Karpas-422 (cell line): ENCODE measurements around the gene SHANK3. TPM values are rescaled to one million over a fixed set of nuclear protein-coding genes. Genes with fewer than 3 reads are reported as not detected.

ENCODE experiments used
- DNase-seq: peaks from one replicate; pipeline ENCODE4 v3.0.0-alpha.2; 2015
- H2AFZ ChIP-seq: fragments of 200-600 bp; sonication (generic); 2 replicates; pipeline ENCODE4 v1.6.1; 2014; ENCODE audit warnings: antibody characterized with exemption, low read length, mixed read lengths
- H3K27ac ChIP-seq: fragments of 200-600 bp; sonication (generic); 2 replicates; pipeline ENCODE4 v1.5.1; 2014; ENCODE audit warnings: mild to moderate bottlenecking, low read length, moderate library complexity
- H3K27me3 ChIP-seq: fragments of 200-600 bp; sonication (generic); 2 replicates; pipeline ENCODE4 v1.6.1; 2014; ENCODE audit warnings: low read length, mixed read lengths
- H3K36me3 ChIP-seq: fragments of 200-600 bp; sonication (generic); 2 replicates; pipeline ENCODE4 v1.6.1; 2014; ENCODE audit warnings: low read length, mixed read lengths; ENCODE audit not compliant: insufficient read depth
- H3K4me1 ChIP-seq: fragments of 200-600 bp; sonication (generic); 2 replicates; pipeline ENCODE4 v1.6.1; 2014; ENCODE audit warnings: mild to moderate bottlenecking, low read length, mixed read lengths
- H3K4me2 ChIP-seq: fragments of 200-600 bp; sonication (generic); 2 replicates; pipeline ENCODE4 v1.6.1; 2014; ENCODE audit warnings: low read length, low read depth, mild to moderate bottlenecking; ENCODE audit not compliant: poor library complexity, severe bottlenecking
- H3K4me3 ChIP-seq: fragments of 200-600 bp; sonication (generic); 2 replicates; pipeline ENCODE4 v1.5.1; 2014; ENCODE audit warnings: mild to moderate bottlenecking, antibody characterized with exemption, low read length, mixed read lengths
- H3K79me2 ChIP-seq: fragments of 200-600 bp; sonication (generic); 2 replicates; pipeline ENCODE4 v1.6.1; 2014; ENCODE audit warnings: mild to moderate bottlenecking, low read length, mixed read lengths
- H3K9ac ChIP-seq: fragments of 200-600 bp; sonication (generic); 2 replicates; pipeline ENCODE4 v1.6.0; 2014; ENCODE audit warnings: low read length
- H3K9me2 ChIP-seq: fragments of 200-600 bp; sonication (generic), shearing (Covaris generic); replicated peaks from 2 replicates; pipeline ENCODE4 v1.6.0; 2014; ENCODE audit warnings: mild to moderate bottlenecking, low read length, moderate library complexity; ENCODE audit not compliant: insufficient read depth
- H3K9me3 ChIP-seq: fragments of 300-700, 200-600 bp; sonication (generic); 2 replicates; pipeline ENCODE4 v1.6.1; 2014; ENCODE audit warnings: low read length, mixed read lengths
- H4K20me1 ChIP-seq: fragments of 200-600 bp; sonication (generic); 2 replicates; pipeline ENCODE4 v1.6.1; 2014; ENCODE audit warnings: mild to moderate bottlenecking, antibody characterized with exemption, low read length, low read depth; ENCODE audit not compliant: insufficient read depth
- total RNA-seq: library from RNA; depleted of rRNA; stranded (reverse); fragments of >200 nt; shearing (Covaris generic); gene quantifications from 2 replicates; pipeline ENCODE4 v1.2.3, GENCODE V29; 2014; ENCODE audit warnings: low replicate concordance

Gene SHANK3
- total RNA-seq, 1 experiment from 2014 or later: not detected

DNA sequence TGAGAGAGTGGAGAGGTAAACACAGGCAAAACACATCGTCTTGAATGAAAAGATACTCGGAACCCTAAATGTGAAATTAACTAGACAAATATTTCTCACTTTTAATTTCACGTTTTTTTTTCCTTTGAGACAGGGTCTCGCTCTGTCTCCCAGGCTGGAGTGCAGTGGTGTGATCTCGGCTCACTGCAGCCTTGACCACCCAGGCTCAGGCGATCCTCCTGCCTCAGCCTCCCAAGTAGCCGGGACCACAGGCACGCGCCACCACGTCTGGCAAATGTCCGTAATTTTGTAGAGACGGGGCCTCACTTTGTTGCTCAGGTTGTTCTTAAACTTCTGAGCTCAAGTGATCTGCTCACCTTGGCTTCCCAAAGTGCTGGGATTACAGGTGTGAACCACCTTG, 7.4 kb upstream of the SHANK3 start:
- Histone ChIP-seq H3K9me2 (no peaks in the 10 kb centered on the region), H3K36me3 (no peaks in the 10 kb centered on the region), H3K27ac (no peak overlapping the region), H3K9ac (no peak overlapping the region), H3K79me2 (no peaks in the 10 kb centered on the region), H3K4me3 (no peak overlapping the region), H3K4me2 (no peak overlapping the region), H2AFZ (no peak overlapping the region), H3K9me3 (no peaks in the 10 kb centered on the region), H4K20me1 (no peaks in the 10 kb centered on the region), H3K27me3 (no peaks in the 10 kb centered on the region), H3K4me1 (no peaks in the 10 kb centered on the region)
- DNase-seq: no peak

DNA sequence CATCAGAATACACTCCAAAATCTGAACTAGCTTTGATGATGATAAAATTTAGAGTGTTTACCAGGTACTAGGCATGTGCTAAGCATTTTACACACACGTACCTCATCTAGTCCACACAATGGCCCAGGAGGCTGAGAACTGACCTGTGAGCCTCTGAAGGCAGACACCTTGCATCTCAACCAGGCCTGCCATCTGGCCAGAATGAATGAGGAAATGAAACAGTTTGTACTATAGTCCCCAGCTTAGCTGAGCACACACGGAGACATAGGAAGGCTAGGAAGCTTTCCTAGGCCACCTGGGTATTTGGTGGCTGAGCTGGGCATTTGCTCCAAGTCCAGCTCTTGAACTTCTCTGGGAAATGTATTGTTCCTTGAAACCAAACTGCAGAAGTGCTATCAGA, 6.9 kb upstream of the SHANK3 start:
- Histone ChIP-seq H4K20me1 (no peaks in the 10 kb centered on the region), H3K9ac (no peak overlapping the region), H3K36me3 (no peaks in the 10 kb centered on the region), H2AFZ (no peak overlapping the region), H3K4me2 (no peak overlapping the region), H3K9me3 (no peaks in the 10 kb centered on the region), H3K27me3 (no peaks in the 10 kb centered on the region), H3K4me1 (no peaks in the 10 kb centered on the region), H3K9me2 (no peaks in the 10 kb centered on the region), H3K27ac (no peak overlapping the region), H3K79me2 (no peaks in the 10 kb centered on the region), H3K4me3 (no peak overlapping the region)
- no peak for DNase-seq

DNA sequence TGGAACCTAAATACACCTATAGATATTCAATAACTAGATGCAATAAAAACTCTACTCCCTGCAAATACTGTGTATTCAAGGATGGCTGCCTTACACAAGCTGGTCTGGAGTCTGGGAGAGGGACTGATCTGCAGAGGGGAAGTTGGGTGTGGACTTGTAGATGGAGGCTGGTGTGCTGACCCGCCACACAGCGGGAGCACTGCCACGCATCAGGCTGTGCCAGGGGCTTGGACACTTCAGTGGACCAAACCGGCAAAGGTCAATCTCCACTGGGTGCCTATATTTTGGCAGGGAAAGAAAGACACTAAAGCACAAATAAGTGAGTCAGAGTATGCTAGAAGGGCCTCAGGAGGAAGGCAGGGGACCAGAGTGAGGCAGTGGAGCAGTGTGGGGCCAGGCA, 2.1 kb upstream of the SHANK3 start:
- H3K9me2 ChIP-seq: no peaks in the 10 kb centered on the region
- no peaks in the 10 kb centered on the region for H3K79me2 ChIP-seq
- H2AFZ ChIP-seq: no peak overlapping the region
- H3K27me3 ChIP-seq: no peaks in the 10 kb centered on the region
- no peak overlapping the region for H3K9ac ChIP-seq
- no peak overlapping the region for H3K27ac ChIP-seq
- H3K9me3 ChIP-seq: no peaks in the 10 kb centered on the region
- H3K36me3 ChIP-seq: no peaks in the 10 kb centered on the region
- H3K4me3 ChIP-seq: no peak overlapping the region
- no peaks in the 10 kb centered on the region for H3K4me1 ChIP-seq
- H3K4me2 ChIP-seq: no peak overlapping the region
- no peak for DNase-seq
- H4K20me1 ChIP-seq: no peaks in the 10 kb centered on the region

DNA sequence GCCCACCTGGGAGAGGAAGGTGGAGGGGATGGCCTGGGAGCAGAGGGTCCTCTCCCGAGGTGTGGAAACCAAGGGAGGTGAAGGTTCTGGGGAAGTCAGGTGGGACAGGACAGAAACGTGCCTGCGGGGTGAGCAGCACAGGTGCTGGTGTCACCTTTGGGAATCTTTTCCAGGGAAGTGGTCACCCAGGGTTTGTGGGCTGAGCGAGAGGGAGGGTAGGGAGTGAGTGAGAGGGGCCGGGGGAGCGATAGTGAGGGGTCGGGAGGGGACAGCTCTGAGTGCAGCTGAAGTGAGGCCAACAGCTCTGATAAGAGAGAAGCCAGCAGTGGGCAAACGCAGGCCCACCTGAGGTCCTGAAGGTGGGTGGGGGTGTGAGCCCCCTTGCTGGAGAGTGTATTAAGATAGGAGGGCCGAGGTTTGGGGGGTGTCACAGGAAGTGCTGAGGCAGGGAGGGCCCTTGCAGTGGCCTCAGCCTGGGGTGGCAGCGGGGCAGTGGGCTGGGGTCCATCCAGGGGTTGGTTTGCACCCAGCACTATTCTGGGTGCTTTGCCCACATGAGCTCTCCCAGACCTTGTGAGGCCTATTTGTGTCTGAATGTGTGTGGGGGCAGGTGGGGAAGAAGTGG, 1.6 kb upstream of the SHANK3 start:
- no peaks in the 10 kb centered on the region for H3K36me3 ChIP-seq
- H3K9me3 ChIP-seq: no peaks in the 10 kb centered on the region
- no peak overlapping the region for H3K4me3 ChIP-seq
- H3K4me1 ChIP-seq: no peaks in the 10 kb centered on the region
- no peak overlapping the region for H3K4me2 ChIP-seq
- H3K9ac ChIP-seq: no peak overlapping the region
- no peak for DNase-seq
- no peaks in the 10 kb centered on the region for H4K20me1 ChIP-seq
- H3K79me2 ChIP-seq: no peaks in the 10 kb centered on the region
- no peak overlapping the region for H2AFZ ChIP-seq
- H3K27ac ChIP-seq: no peak overlapping the region
- no peaks in the 10 kb centered on the region for H3K9me2 ChIP-seq
- H3K27me3 ChIP-seq: no peaks in the 10 kb centered on the region

DNA sequence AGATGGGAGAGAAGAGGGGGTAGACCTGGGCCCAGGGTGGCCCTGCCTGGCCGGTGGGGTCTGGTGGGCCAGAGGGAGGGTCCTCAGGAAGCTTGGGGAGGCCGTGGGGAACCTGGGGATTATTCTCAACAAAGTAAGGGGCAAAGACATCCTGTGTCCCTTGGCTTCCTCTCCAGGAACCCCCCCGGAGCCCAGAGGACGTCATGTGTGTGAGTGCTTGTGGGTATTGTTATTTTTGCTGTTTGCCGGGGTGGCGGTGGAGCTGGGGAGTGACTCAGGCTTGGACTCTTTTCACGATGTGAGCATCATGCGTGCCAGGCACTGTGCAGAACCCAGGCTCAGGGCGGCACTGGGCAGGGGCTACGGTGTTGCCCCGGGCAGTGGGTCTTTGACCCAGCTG, 982 bp upstream of the SHANK3 start:
- H2AFZ ChIP-seq: no peak overlapping the region

DNA sequence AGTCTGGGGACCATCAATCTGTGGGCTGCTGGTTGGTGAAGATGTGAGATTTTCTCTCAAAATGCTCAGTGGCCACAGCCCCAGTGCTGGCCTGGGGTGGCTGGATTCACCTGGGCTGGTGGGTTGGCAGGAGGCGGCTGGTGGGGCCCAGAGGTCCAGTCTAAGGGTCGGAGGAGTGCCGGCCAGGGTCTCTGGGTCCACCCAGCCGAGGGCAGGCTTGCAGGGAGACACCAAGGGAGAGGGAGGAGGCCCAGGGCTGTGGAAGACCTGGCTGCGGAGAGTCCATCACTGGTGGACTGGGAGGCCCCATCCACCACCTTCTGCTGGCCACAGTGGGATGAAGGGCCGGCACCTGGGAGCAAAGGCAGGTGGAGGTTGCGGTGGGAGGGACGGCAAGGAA, 582 bp upstream of the SHANK3 start:
- Histone ChIP-seq H3K27ac (no peak overlapping the region), H3K9me3 (no peaks in the 10 kb centered on the region), H3K9ac (no peak overlapping the region), H3K27me3 (no peaks in the 10 kb centered on the region), H3K4me3 (no peak overlapping the region), H3K79me2 (no peaks in the 10 kb centered on the region), H3K4me1 (no peaks in the 10 kb centered on the region), H4K20me1 (no peaks in the 10 kb centered on the region), H2AFZ (no peak overlapping the region), H3K36me3 (no peaks in the 10 kb centered on the region), H3K4me2 (no peak overlapping the region), H3K9me2 (no peaks in the 10 kb centered on the region)
- DNase-seq: no peak

More for the DNA sequence above, 982 bp upstream of the SHANK3 start:
- H3K4me1 ChIP-seq: no peaks in the 10 kb centered on the region
- H3K4me2 ChIP-seq: no peak overlapping the region
- H3K27me3 ChIP-seq: no peaks in the 10 kb centered on the region
- H4K20me1 ChIP-seq: no peaks in the 10 kb centered on the region
- no peak overlapping the region for H3K27ac ChIP-seq
- H3K79me2 ChIP-seq: no peaks in the 10 kb centered on the region
- H3K4me3 ChIP-seq: no peak overlapping the region
- DNase-seq: no peak
- no peaks in the 10 kb centered on the region for H3K9me3 ChIP-seq
- no peaks in the 10 kb centered on the region for H3K36me3 ChIP-seq
- H3K9ac ChIP-seq: no peak overlapping the region
- no peaks in the 10 kb centered on the region for H3K9me2 ChIP-seq

DNA sequence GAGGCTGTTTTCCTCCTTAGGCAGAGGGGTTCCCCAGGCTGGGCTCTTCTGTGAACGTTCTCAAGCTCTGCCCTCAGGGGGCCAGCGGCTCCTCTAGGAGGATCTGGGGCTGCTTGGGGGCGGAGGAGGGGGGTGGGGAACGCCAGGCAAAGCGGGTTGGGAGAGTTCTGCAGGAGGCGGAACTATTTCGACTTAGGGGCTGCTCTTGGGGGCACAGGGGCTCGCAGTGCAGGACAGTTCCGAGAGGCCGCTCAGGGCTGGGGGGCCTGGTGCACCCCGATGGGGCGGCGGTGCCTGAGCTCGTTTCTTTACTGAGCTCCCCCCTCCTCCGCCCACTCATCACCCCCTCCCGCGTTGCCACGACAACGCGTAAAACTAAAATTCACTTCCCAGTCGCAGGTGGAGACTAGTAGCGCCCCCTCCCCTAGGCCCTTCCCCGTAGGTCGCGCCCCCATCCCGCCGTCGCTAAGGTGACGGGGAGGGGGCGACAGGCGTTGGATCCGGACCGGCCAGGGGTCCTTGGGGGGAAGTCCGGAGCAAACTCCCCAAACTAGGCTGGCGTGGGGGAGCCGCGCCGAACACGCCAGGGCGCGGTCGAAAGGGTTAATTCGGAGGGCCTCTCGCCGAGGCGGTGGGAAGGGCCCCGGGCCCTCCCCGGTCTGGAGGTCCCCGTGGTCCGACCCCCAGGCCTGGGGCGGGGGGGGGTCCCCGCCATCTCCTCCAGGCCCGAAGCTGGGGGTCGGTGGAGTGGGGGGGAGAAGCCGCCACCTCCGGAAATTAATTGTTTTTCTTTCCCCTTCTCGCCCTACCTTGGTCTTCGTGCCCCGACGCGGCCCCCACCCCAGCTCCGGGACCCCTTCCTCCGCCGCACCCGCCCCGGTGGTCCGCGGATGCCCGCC, 857 bp downstream of the SHANK3 start:
- no peak overlapping the region for H2AFZ ChIP-seq
- peaks cover 2% of the 10 kb centered on the region; the same call in 1 of the 2 replicates for H3K9me3 ChIP-seq
- no peaks in the 10 kb centered on the region for H3K36me3 ChIP-seq
- H3K4me2 ChIP-seq: no peak overlapping the region
- no peak overlapping the region for H3K4me3 ChIP-seq
- H3K9ac ChIP-seq: no peak overlapping the region
- H3K27ac ChIP-seq: no peak overlapping the region
- H3K27me3 ChIP-seq: no peaks in the 10 kb centered on the region
- no peak for DNase-seq
- no peaks in the 10 kb centered on the region for H3K79me2 ChIP-seq
- H3K9me2 ChIP-seq: no peaks in the 10 kb centered on the region
- H3K4me1 ChIP-seq: no peaks in the 10 kb centered on the region
- no peaks in the 10 kb centered on the region for H4K20me1 ChIP-seq

DNA sequence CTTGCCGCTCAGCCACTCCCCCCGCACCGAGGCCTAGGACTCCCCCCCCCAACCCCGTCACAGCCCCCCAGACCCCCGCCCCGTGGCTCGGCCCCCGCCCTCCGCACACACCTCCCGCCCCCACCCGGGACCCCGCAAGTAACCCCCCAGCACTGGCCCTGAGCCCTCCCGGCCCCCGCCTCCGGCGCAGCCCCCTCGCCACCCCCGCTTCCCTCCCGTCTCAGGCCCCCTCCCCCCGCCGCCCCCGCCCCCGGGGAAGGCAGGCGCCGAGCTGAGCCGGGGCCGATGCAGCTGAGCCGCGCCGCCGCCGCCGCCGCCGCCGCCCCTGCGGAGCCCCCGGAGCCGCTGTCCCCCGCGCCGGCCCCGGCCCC, 1.5 kb downstream of the SHANK3 start:
- Histone ChIP-seq H3K36me3 (no peaks in the 10 kb centered on the region), H3K27ac (no peak overlapping the region), H3K9me2 (no peaks in the 10 kb centered on the region), H3K27me3 (no peaks in the 10 kb centered on the region), H3K4me3 (no peak overlapping the region), H4K20me1 (no peaks in the 10 kb centered on the region), H3K4me2 (no peak overlapping the region), H3K4me1 (no peaks in the 10 kb centered on the region), H3K9ac (no peak overlapping the region), H2AFZ (no peak overlapping the region), H3K79me2 (no peaks in the 10 kb centered on the region), H3K9me3 (peaks cover 4% of the 10 kb centered on the region; the same call in 1 of the 2 replicates)
- DNase-seq: no peak
